C4-2B (cell line): ENCODE results near the gene TAF4B.

Source experiments
- H3K27ac ChIP-seq: fragments of 450-650 bp; 2 replicates; pipeline ENCODE4 v1.5.1; 2017
- CTCF ChIP-seq: fragments of 450-650 bp; conservative IDR thresholded peaks from 2 replicates; pipeline ENCODE4 v1.5.1; 2017; ENCODE audit warnings: mild to moderate bottlenecking
- ZFX ChIP-seq: fragments of 450-650 bp; IDR thresholded peaks from 2 replicates; pipeline ENCODE4 v1.6.1; 2017

TAF4B gene

GRCh38 chr18:26416652-26417150, 190.5 kb downstream of the TAF4B start:
- no peak for TF ChIP-seq ZFX
- no peak for TF ChIP-seq CTCF
- no peak overlapping the region for H3K27ac ChIP-seq

- no peak overlapping the region for H3K27ac ChIP-seq
- TF ChIP-seq ZFX = no peak
- no peak for TF ChIP-seq CTCF
Observed at GRCh38 chr18:26417190-26417589, 190.9 kb downstream of the TAF4B start.

GRCh38 chr18:26418225-26418624, 192.0 kb downstream of the TAF4B start:
- no peak for TF ChIP-seq CTCF
- no peak overlapping the region for H3K27ac ChIP-seq

- no peak for TF ChIP-seq CTCF
- TF ChIP-seq ZFX = no peak
- H3K27ac ChIP-seq = no peak overlapping the region
Observed at GRCh38 chr18:26419746-26420145, 193.5 kb downstream of the TAF4B start.

- TF ChIP-seq ZFX (no peak), CTCF (no peak)
- no peak overlapping the region for H3K27ac ChIP-seq
Observed at GRCh38 chr18:26421503-26421902, 195.3 kb downstream of the TAF4B start.

GRCh38 chr18:26421931-26422330, 195.7 kb downstream of the TAF4B start:
- TF ChIP-seq ZFX = no peak
- no peak for TF ChIP-seq CTCF
- no peak overlapping the region for H3K27ac ChIP-seq

- H3K27ac ChIP-seq = no peak overlapping the region
- TF ChIP-seq ZFX (no peak), CTCF (no peak)
Observed at GRCh38 chr18:26422472-26423162, 196.4 kb downstream of the TAF4B start.
